Activated B cell treated with CpG ODN at 0.5 μM for 24 hours (primary cell): ENCODE results near the gene SV2B. TPM values are rescaled to one million over a fixed set of nuclear protein-coding genes. Genes with fewer than 3 reads are reported as not detected.

Experiments
- ATAC-seq: fragments of 200-7000 bp; cut with Tn5 transposase; one replicate; pipeline ENCODE4 v1.10.0; 2021; ENCODE audit warnings: low read depth, mild to moderate bottlenecking, moderate library complexity
- CTCF ChIA-PET: fragments of 350-600 bp; sonication (Branson Sonifier 250); formaldehyde crosslinking; loops from one replicate; lab custom pipeline; 2021; ENCODE audit warnings: antibody characterized with exemption; lab: Charles Lee
- POLR2A ChIA-PET: fragments of 350-600 bp; sonication (Branson Sonifier 250); formaldehyde crosslinking; loops from one replicate; lab custom pipeline; 2021; ENCODE audit warnings: antibody characterized with exemption; lab: Charles Lee
- DNase-seq: peaks from one replicate; pipeline ENCODE4 v3.0.0; 2022
- H3K27ac Mint-ChIP-seq: one replicate; pipeline ENCODE4 v1.8.0; 2020; ENCODE audit warnings: mixed read lengths
- H3K27me3 Mint-ChIP-seq: one replicate; pipeline ENCODE4 v1.8.0; 2021; ENCODE audit warnings: mixed read lengths
- H3K36me3 Mint-ChIP-seq: one replicate; pipeline ENCODE4 v1.8.0; 2021; ENCODE audit warnings: low read depth, mixed read lengths
- H3K4me1 Mint-ChIP-seq: one replicate; pipeline ENCODE4 v1.8.0; 2021; ENCODE audit warnings: mixed read lengths
- H3K4me3 Mint-ChIP-seq: one replicate; pipeline ENCODE4 v1.8.0; 2020; ENCODE audit warnings: mild to moderate bottlenecking, mixed read lengths
- H3K9me3 Mint-ChIP-seq: one replicate; pipeline ENCODE4 v1.8.0; 2020; ENCODE audit warnings: mixed read lengths
- intact Hi-C: fragments of 100-400 bp; cut with micrococcal nuclease; formaldehyde crosslinking; loops from one replicate; pipeline ENCODE4 v1.15.1; 2024
- total RNA-seq: library from RNA; stranded (reverse); gene quantifications from 2 replicates; pipeline ENCODE4 v1.2.3, GENCODE V29; 2022
- TF ChIP-seq, protein P1 (sequence below): fragments of 200-600 bp; IDR thresholded peaks from one replicate; pipeline ENCODE4 v1.8.0; 2022; ENCODE audit warnings: antibody characterized with exemption, mild to moderate bottlenecking

Gene SV2B
- total RNA-seq, 1 donor from 2014 or later = not detected

DNA sequence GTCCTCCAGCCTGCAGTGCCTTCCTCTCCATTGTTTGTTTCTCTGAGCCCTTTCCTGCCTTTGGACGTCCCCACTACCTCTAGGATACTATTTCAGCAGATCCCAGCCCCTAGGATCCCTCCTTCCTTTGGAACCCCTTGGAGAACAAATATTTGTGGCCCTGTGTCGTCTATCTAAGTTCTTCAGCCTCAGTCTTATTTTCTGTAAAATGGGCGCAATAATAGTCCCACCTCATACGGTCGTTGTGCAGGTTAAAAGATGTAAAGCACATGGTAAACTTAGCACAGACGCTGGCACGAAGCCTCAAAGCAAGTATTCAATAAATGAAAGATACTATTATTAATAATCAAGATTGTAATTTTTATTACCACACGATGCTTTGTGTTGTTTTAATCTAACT, 122.0 kb downstream of the SV2B start:
- no peaks in the 10 kb centered on the region for H3K36me3 Mint-ChIP-seq
- DNase-seq (no peak), ATAC-seq (no peak)
- POLR2A ChIA-PET = no interaction called here
- no peak overlapping the region for H3K4me3 Mint-ChIP-seq
- peaks cover 32% of the 10 kb centered on the region for H3K27me3 Mint-ChIP-seq
- no peaks in the 10 kb centered on the region for H3K4me1 Mint-ChIP-seq
- H3K27ac Mint-ChIP-seq = no peak overlapping the region
- CTCF ChIA-PET = no interaction called here
- TF ChIP-seq, protein P1, sequence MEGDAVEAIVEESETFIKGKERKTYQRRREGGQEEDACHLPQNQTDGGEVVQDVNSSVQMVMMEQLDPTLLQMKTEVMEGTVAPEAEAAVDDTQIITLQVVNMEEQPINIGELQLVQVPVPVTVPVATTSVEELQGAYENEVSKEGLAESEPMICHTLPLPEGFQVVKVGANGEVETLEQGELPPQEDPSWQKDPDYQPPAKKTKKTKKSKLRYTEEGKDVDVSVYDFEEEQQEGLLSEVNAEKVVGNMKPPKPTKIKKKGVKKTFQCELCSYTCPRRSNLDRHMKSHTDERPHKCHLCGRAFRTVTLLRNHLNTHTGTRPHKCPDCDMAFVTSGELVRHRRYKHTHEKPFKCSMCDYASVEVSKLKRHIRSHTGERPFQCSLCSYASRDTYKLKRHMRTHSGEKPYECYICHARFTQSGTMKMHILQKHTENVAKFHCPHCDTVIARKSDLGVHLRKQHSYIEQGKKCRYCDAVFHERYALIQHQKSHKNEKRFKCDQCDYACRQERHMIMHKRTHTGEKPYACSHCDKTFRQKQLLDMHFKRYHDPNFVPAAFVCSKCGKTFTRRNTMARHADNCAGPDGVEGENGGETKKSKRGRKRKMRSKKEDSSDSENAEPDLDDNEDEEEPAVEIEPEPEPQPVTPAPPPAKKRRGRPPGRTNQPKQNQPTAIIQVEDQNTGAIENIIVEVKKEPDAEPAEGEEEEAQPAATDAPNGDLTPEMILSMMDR = no peak
- no peaks in the 10 kb centered on the region for H3K9me3 Mint-ChIP-seq
- intact Hi-C loops = loop anchor here (5.0 kb wide), 1 partner anchor 265 kb away; no protein-coding TSS in a partner anchor

DNA sequence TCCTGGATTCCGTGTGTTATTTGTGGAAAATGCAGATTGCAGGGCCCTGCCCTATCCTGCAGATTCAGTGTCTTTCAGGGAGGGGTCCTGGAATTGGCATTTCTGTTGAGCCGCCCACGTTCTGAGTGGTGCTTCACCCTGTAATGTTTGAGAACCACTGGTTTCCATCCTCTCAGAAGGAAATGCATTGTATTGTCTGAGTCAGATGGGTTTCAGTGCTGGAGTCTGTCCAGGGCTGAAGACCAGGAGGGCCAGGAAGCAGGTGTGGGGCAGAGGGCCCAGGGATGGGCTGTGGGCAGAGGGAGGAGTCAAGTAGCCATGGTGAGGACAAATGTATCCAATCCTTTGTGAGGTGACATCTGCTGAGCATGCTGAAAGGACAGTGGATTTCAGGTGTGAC, 123.8 kb downstream of the SV2B start:
- no peak for ATAC-seq
- ChIA-PET POLR2A (no interaction called here), CTCF (interaction anchor here (2.4 kb wide), 1 partner anchor 168 kb away, joined by 16 read pairs; no protein-coding TSS in a partner anchor)
- H3K27ac Mint-ChIP-seq = no peak overlapping the region
- no peak for DNase-seq
- H3K9me3 Mint-ChIP-seq = no peaks in the 10 kb centered on the region
- no peak overlapping the region for H3K4me3 Mint-ChIP-seq
- TF ChIP-seq, protein P1 = no peak
- intact Hi-C loops = loop anchor here (1.0 to 5.0 kb wide), 2 partner anchors 168 to 267 kb away; no protein-coding TSS in a partner anchor
- peaks cover 31% of the 10 kb centered on the region for H3K27me3 Mint-ChIP-seq
- no peaks in the 10 kb centered on the region for H3K4me1 Mint-ChIP-seq
- no peaks in the 10 kb centered on the region for H3K36me3 Mint-ChIP-seq

DNA sequence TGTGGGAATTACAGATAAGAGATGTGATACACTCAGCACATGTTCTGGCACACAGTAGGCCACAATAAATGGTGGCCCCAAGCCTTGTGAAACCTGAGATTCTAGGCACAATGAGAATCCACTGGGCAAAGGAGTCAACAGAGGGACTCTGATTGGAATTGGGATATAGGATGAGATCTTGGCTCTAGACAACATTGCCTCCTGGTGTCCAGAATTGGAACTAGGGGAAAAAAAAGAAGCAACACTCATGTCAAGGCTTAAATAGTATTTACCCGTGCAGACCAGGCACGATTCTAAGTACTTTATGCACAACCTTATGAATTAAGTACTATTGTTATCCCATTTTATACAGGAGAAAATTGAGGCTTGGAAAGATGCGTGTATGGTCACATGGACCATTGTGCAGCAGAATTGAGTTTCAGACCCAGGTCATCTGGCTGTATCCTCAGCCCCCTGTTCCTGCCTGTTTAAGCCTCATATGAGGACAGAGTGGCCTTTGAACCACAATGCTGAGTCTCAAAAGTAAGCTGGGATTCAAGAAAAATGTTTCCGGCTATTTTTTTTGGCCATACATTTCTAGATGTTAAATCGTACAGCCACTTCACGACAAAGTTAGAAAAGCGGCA, 124.8 kb downstream of the SV2B start:
- Mint-ChIP-seq H3K4me3 (no peak overlapping the region), H3K9me3 (no peaks in the 10 kb centered on the region), H3K27me3 (peaks cover 32% of the 10 kb centered on the region), H3K4me1 (no peaks in the 10 kb centered on the region), H3K27ac (no peak overlapping the region), H3K36me3 (no peaks in the 10 kb centered on the region)
- intact Hi-C loops = loop anchor here (1.0 to 5.0 kb wide), 2 partner anchors 169 to 268 kb away; no protein-coding TSS in a partner anchor
- TF ChIP-seq, protein P1 = no peak
- POLR2A ChIA-PET = no interaction called here
- DNase-seq = no peak
- no peak for ATAC-seq
- CTCF ChIA-PET = interaction anchor here (0.7 to 2.4 kb wide), 2 partner anchors 47 to 169 kb away, joined by 3 to 16 read pairs; no protein-coding TSS in a partner anchor

DNA sequence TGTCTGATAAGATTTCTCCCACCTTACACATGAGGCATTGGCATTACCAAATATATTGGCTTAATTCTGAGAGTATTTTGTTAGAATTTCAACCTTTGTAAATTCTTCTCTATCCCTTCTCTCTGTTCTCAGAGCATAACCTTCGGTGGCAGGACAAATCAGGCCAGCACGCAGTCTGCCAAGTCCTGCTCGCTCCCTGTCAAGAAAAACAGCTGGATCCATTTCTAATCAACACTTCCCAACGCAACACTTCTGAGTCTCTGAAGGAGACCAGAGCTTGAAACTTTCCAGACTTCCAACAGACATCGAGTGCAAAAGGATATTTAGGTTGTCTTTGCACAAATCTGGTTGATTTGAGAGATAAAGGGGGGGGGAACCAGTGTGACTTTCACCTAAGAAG, 125.7 kb downstream of the SV2B start:
- TF ChIP-seq, protein P1 = no peak
- intact Hi-C loops = no loop called here
- H3K4me1 Mint-ChIP-seq = no peaks in the 10 kb centered on the region
- peaks cover 28% of the 10 kb centered on the region for H3K27me3 Mint-ChIP-seq
- ChIA-PET CTCF (interaction anchor here (0.7 to 2.4 kb wide), 2 partner anchors 46 to 170 kb away, joined by 3 to 16 read pairs; no protein-coding TSS in a partner anchor), POLR2A (no interaction called here)
- no peak overlapping the region for H3K4me3 Mint-ChIP-seq
- H3K9me3 Mint-ChIP-seq = no peaks in the 10 kb centered on the region
- DNase-seq (no peak), ATAC-seq (no peak)
- no peak overlapping the region for H3K27ac Mint-ChIP-seq
- H3K36me3 Mint-ChIP-seq = no peaks in the 10 kb centered on the region

DNA sequence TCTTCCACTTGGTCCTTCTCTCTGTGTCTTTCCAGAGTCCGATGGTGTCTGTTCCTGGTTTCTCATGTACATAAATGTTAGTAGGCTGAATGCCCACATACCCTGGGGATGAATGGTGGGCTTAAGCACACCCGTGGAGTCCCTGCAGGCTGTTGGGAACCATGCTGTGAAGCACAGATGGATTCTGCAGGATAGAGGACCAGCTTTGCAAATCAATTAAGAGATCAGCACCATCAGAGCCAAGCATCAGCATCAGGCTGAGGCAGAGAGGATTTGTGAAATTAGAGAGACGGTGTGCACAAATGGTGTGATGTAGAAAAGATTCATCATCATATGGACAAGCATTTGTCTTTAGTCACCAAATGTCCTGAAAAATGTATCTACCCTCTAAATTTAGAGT, 127.1 kb downstream of the SV2B start:
- peaks cover 22% of the 10 kb centered on the region for H3K27me3 Mint-ChIP-seq
- intact Hi-C loops = no loop called here
- H3K4me3 Mint-ChIP-seq = no peak overlapping the region
- no peak for ATAC-seq
- POLR2A ChIA-PET = no interaction called here
- H3K4me1 Mint-ChIP-seq = no peaks in the 10 kb centered on the region
- H3K9me3 Mint-ChIP-seq = no peaks in the 10 kb centered on the region
- TF ChIP-seq, protein P1 = no peak
- no peak for DNase-seq
- H3K27ac Mint-ChIP-seq = no peak overlapping the region
- no peaks in the 10 kb centered on the region for H3K36me3 Mint-ChIP-seq
- CTCF ChIA-PET = interaction anchor here (1.1 kb wide), 1 partner anchor 171 kb away, joined by 3 read pairs; no protein-coding TSS in a partner anchor
